ENCODE data around the gene RUNDC3A. TPM values are rescaled to one million over a fixed set of nuclear protein-coding genes. Genes with fewer than 3 reads are reported as not detected.

The RUNDC3A gene
- total and polyA plus RNA-seq, 2 of the 13 experiments (the other 11 are each of a cell fraction or from before 2014, with no cell fraction given) = 0.25 TPM; not detected in 1

- TF ChIP-seq PATZ1 (CRISPR knock-in tag; IDR thresholded peaks at IDR 0.05) (peak; percentile 52), HNF4G (IDR thresholded peaks at IDR 0.05; ENCODE audit: borderline replicate concordance, low read depth, low read length) (no peak), HNF4G (CRISPR knock-in tag; IDR thresholded peaks at IDR 0.05; ENCODE audit: borderline replicate concordance, low read depth) (no peak), CREB1 (IDR thresholded peaks at IDR 0.05) (no peak), CREB1 (CRISPR knock-in tag; IDR thresholded peaks at IDR 0.05) (no peak), POLR2AphosphoS5 (IDR thresholded peaks at IDR 0.05; ENCODE audit: low read depth, low read length) (peak; percentile 29), ZFYVE20 (CRISPR knock-in tag; IDR thresholded peaks at IDR 0.05; ENCODE audit: borderline replicate concordance, low read depth) (no peak), AGO1 (IDR thresholded peaks at IDR 0.05; ENCODE audit: low read depth, low read length, poor library complexity, severe bottlenecking) (peak; percentile 84), AGO2 (optimal IDR thresholded peaks at IDR 0.05; ENCODE audit: low read depth, low read length) (peak; percentile 95), PREB (CRISPR knock-in tag; IDR thresholded peaks at IDR 0.05) (no peak), KDM5A (IDR thresholded peaks at IDR 0.05; ENCODE audit: borderline replicate concordance, low read length) (no peak), POLR2AphosphoS2 (IDR thresholded peaks at IDR 0.05; ENCODE audit: low read depth, low read length) (0 out of 2 replicates have a peak, but pooled peaks have one; percentile 59), ZNF687 (CRISPR knock-in tag; IDR thresholded peaks at IDR 0.05) (peak; percentile 18), PITX1 (CRISPR knock-in tag; IDR thresholded peaks at IDR 0.05) (0 out of 2 replicates have a peak, but pooled peaks have one; percentile 8), ZBTB46 (CRISPR knock-in tag; IDR thresholded peaks at IDR 0.05; ENCODE audit: borderline replicate concordance) (no peak), ZFP91 (CRISPR knock-in tag; IDR thresholded peaks at IDR 0.05; ENCODE audit: borderline replicate concordance) (peak; percentile 16; the same call in 1 of the 2 replicates), ZFY (CRISPR knock-in tag; IDR thresholded peaks at IDR 0.05) (0 out of 2 replicates have a peak, but pooled peaks have one; percentile 4)
Measured at GRCh38 chr17:44318077-44318892, 9.9 kb downstream of the RUNDC3A start (continued).
